ENCODE data around the gene USP14. TPM values are rescaled to one million over a fixed set of nuclear protein-coding genes. Genes with fewer than 3 reads are reported as not detected.
"Not testable (repeated sequence)": the region's sequence is repeated elsewhere in the genome, so short reads cannot be mapped to it uniquely, and the experiment has no call there.

The USP14 gene
- 10 to 100 TPM; 47.9 to 60.0 TPM for total RNA-seq
- long read RNA-seq, donor 1, full-length matches to known transcripts = 21 of 24 reads
- long read RNA-seq, donor 1, partial matches to known transcripts = 1 of 24 reads
- long read RNA-seq, donor 1, other reads (novel, unspliced or antisense) = 2 of 24 reads
- long read RNA-seq, donor 2, full-length matches to known transcripts = 68 of 80 reads
- long read RNA-seq, donor 2, partial matches to known transcripts = 6 of 80 reads
- long read RNA-seq, donor 2, other reads (novel, unspliced or antisense) = 6 of 80 reads

- intact Hi-C loops (cut with DNase I) = no loop called here
- peak; percentile 99 for DNase-seq (ENCODE audit: low spot score)
These were observed at the start of gene USP14 for GRCh38 chr18:158128-159036. USP14 (plus strand) TSS chr18:158557; CDS start chr18:158699, 142 bp downstream.

- intact Hi-C loops (cut with DNase I); DNase-seq (ENCODE audit: low spot score): not testable (repeated sequence)
These were observed 49.7 kb upstream of the USP14 start for GRCh38 chr18:108665-109063.

GRCh38 chr18:109130-109921, 49.0 kb upstream of the USP14 start:
- intact Hi-C loops (cut with DNase I); DNase-seq (ENCODE audit: low spot score): not testable (repeated sequence)

GRCh38 chr18:109922-110261, 48.5 kb upstream of the USP14 start:
- intact Hi-C loops (cut with DNase I); DNase-seq (ENCODE audit: low spot score): not testable (repeated sequence)

GRCh38 chr18:110351-111201, 47.8 kb upstream of the USP14 start:
- intact Hi-C loops (cut with DNase I); DNase-seq (ENCODE audit: low spot score): not testable (repeated sequence)

GRCh38 chr18:111306-112014, 46.9 kb upstream of the USP14 start:
- DNase-seq (ENCODE audit: low spot score) = no peak
- intact Hi-C loops (cut with DNase I) = no loop called here

- intact Hi-C loops (cut with DNase I) = not testable (repeated sequence)
- DNase-seq (ENCODE audit: low spot score) = peak; percentile 87
These were observed 46.2 kb upstream of the USP14 start for GRCh38 chr18:112015-112733.

- DNase-seq (ENCODE audit: low spot score); intact Hi-C loops (cut with DNase I): not testable (repeated sequence)
These were observed 37.7 kb upstream of the USP14 start for GRCh38 chr18:120539-121260.

GRCh38 chr18:135045-135444, 23.3 kb upstream of the USP14 start:
- intact Hi-C loops (cut with DNase I) = no loop called here
- DNase-seq (ENCODE audit: low spot score) = no peak

- DNase-seq (ENCODE audit: low spot score) = no peak
- intact Hi-C loops (cut with DNase I) = no loop called here
These were observed 21.9 kb upstream of the USP14 start for GRCh38 chr18:136433-136832.

GRCh38 chr18:137327-137726, 21.0 kb upstream of the USP14 start:
- intact Hi-C loops (cut with DNase I) = no loop called here

GRCh38 chr18:140670-141266, 17.6 kb upstream of the USP14 start:
- intact Hi-C loops (cut with DNase I) = no loop called here
- no peak for DNase-seq (ENCODE audit: low spot score)

More at GRCh38 chr18:137327-137726, 21.0 kb upstream of the USP14 start:
- DNase-seq (ENCODE audit: low spot score) = no peak

GRCh38 chr18:142624-143296, 15.6 kb upstream of the USP14 start:
- DNase-seq (ENCODE audit: low spot score) = not testable (repeated sequence)

GRCh38 chr18:148841-149240, 9.5 kb upstream of the USP14 start:
- DNase-seq (ENCODE audit: low spot score) = no peak
- intact Hi-C loops (cut with DNase I) = no loop called here

More at GRCh38 chr18:142624-143296, 15.6 kb upstream of the USP14 start:
- intact Hi-C loops (cut with DNase I) = not testable (repeated sequence)

GRCh38 chr18:154151-154550, 4.2 kb upstream of the USP14 start:
- intact Hi-C loops (cut with DNase I) = no loop called here

GRCh38 chr18:155688-156087, 2.7 kb upstream of the USP14 start:
- intact Hi-C loops (cut with DNase I) = no loop called here
- DNase-seq (ENCODE audit: low spot score) = no peak

More at GRCh38 chr18:154151-154550, 4.2 kb upstream of the USP14 start:
- DNase-seq (ENCODE audit: low spot score) = no peak

Data from posterior vena cava (tissue), 2 donors.